COLO829 (cell line): ENCODE measurements around the gene TPSB2.
"Not testable (repeated sequence)": the region's sequence is repeated elsewhere in the genome, so short reads cannot be mapped to it uniquely, and the experiment has no call there.

Source experiments
- DNase-seq: peaks from one replicate; pipeline ENCODE4 v3.0.0; 2012; ENCODE audit warnings: low spot score

TPSB2 gene

GRCh38 chr16:1261131-1261892 lies 31.3 kb upstream of the TPSB2 start:
- no peak for DNase-seq

GRCh38 chr16:1260101-1260680 lies 30.2 kb upstream of the TPSB2 start:
- DNase-seq, result no peak

GRCh38 chr16:1259760-1260068 lies 29.7 kb upstream of the TPSB2 start:
- DNase-seq, result no peak

GRCh38 chr16:1258906-1259759 lies 29.1 kb upstream of the TPSB2 start:
- DNase-seq, result no peak

- no peak for DNase-seq
Observed at GRCh38 chr16:1258225-1258600, 28.2 kb upstream of the TPSB2 start.

GRCh38 chr16:1257561-1258224 lies 27.7 kb upstream of the TPSB2 start:
- DNase-seq, result no peak

GRCh38 chr16:1256874-1257322 lies 26.9 kb upstream of the TPSB2 start:
- no peak for DNase-seq

GRCh38 chr16:1256296-1256873 lies 26.4 kb upstream of the TPSB2 start:
- not testable (repeated sequence) for DNase-seq

- not testable (repeated sequence) for DNase-seq
Observed at GRCh38 chr16:1255276-1256122, 25.5 kb upstream of the TPSB2 start, which contains the start of gene TPSD1. Gene TPSD1, plus strand, starts transcription at chr16:1256069. Its CDS starts 212 bp downstream, at chr16:1256281.

- DNase-seq, result not testable (repeated sequence)
Observed at GRCh38 chr16:1254821-1255220, 24.8 kb upstream of the TPSB2 start.

- DNase-seq, result not testable (repeated sequence)
Observed at GRCh38 chr16:1253701-1254364, 23.8 kb upstream of the TPSB2 start.

GRCh38 chr16:1249031-1249755 lies 19.2 kb upstream of the TPSB2 start:
- DNase-seq, result not testable (repeated sequence)

GRCh38 chr16:1247903-1248537 lies 18.0 kb upstream of the TPSB2 start:
- not testable (repeated sequence) for DNase-seq

GRCh38 chr16:1245452-1246020 lies 15.6 kb upstream of the TPSB2 start:
- no peak for DNase-seq

GRCh38 chr16:1244881-1245280 lies 14.9 kb upstream of the TPSB2 start:
- no peak for DNase-seq

GRCh38 chr16:1243907-1244850 lies 14.2 kb upstream of the TPSB2 start:
- not testable (repeated sequence) for DNase-seq

- DNase-seq, result not testable (repeated sequence)
Observed at GRCh38 chr16:1243363-1243762, 13.4 kb upstream of the TPSB2 start.

- DNase-seq, result not testable (repeated sequence)
Observed at GRCh38 chr16:1241081-1241480, 11.1 kb upstream of the TPSB2 start.
